Measurements from ENCODE around the gene TMEM59L.

DNA sequence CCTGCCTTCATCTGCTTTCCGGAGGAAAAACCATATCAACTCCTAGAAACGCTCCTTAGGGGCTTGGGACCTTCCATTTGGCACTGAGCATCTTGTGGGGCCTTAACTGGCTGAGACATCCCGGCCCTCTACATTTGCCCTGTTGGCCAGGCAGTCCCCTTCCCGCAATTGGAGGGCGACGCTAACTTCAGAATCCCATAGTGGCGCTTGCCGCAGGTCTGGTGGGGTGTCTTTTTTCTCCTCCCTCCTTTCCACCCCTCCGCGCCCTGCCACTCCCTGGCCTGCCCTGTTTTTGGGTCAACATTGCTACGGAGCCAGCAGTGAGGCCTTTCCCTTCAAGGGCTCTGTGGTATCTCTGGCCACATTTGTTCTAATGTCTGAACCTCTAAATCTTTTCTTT, 57.2 kb downstream of the TMEM59L start:
- TF ChIP-seq, protein P1, sequence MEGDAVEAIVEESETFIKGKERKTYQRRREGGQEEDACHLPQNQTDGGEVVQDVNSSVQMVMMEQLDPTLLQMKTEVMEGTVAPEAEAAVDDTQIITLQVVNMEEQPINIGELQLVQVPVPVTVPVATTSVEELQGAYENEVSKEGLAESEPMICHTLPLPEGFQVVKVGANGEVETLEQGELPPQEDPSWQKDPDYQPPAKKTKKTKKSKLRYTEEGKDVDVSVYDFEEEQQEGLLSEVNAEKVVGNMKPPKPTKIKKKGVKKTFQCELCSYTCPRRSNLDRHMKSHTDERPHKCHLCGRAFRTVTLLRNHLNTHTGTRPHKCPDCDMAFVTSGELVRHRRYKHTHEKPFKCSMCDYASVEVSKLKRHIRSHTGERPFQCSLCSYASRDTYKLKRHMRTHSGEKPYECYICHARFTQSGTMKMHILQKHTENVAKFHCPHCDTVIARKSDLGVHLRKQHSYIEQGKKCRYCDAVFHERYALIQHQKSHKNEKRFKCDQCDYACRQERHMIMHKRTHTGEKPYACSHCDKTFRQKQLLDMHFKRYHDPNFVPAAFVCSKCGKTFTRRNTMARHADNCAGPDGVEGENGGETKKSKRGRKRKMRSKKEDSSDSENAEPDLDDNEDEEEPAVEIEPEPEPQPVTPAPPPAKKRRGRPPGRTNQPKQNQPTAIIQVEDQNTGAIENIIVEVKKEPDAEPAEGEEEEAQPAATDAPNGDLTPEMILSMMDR (IDR thresholded peaks at IDR 0.05) = no peak
- TF ChIP-seq POLR2AphosphoS5 (IDR thresholded peaks at IDR 0.05; ENCODE audit: low read depth, low read length) = no peak
- TF ChIP-seq, protein P2, sequence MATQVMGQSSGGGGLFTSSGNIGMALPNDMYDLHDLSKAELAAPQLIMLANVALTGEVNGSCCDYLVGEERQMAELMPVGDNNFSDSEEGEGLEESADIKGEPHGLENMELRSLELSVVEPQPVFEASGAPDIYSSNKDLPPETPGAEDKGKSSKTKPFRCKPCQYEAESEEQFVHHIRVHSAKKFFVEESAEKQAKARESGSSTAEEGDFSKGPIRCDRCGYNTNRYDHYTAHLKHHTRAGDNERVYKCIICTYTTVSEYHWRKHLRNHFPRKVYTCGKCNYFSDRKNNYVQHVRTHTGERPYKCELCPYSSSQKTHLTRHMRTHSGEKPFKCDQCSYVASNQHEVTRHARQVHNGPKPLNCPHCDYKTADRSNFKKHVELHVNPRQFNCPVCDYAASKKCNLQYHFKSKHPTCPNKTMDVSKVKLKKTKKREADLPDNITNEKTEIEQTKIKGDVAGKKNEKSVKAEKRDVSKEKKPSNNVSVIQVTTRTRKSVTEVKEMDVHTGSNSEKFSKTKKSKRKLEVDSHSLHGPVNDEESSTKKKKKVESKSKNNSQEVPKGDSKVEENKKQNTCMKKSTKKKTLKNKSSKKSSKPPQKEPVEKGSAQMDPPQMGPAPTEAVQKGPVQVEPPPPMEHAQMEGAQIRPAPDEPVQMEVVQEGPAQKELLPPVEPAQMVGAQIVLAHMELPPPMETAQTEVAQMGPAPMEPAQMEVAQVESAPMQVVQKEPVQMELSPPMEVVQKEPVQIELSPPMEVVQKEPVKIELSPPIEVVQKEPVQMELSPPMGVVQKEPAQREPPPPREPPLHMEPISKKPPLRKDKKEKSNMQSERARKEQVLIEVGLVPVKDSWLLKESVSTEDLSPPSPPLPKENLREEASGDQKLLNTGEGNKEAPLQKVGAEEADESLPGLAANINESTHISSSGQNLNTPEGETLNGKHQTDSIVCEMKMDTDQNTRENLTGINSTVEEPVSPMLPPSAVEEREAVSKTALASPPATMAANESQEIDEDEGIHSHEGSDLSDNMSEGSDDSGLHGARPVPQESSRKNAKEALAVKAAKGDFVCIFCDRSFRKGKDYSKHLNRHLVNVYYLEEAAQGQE (IDR thresholded peaks at IDR 0.05; ENCODE audit: insufficient read depth in 1 of 2, low read depth in 2 of 2, low read length in 1 of 2) = no peak

All from Panc1 (cell line).